Activated CD4-positive, alpha-beta T cell treated with anti-CD3 and anti-CD28 coated beads for 24 hours (primary cell): ENCODE results near the gene FARS2.

Experiments
- DNase-seq, 2 donors: peaks; one replicate each; pipeline ENCODE4 v3.0.0-alpha.2; 2020; ENCODE audit warnings: low read depth in 2 of 2

Gene FARS2

GRCh38 chr6:5726976-5727718 is 465.8 kb downstream of the FARS2 start:
- DNase-seq, result no peak

- no peak for DNase-seq
Measured at GRCh38 chr6:5728351-5729079, 467.2 kb downstream of the FARS2 start.

GRCh38 chr6:5729080-5729434 is 467.7 kb downstream of the FARS2 start:
- no peak for DNase-seq

GRCh38 chr6:5729813-5730517 is 468.7 kb downstream of the FARS2 start:
- no peak for DNase-seq

- no peak for DNase-seq
Measured at GRCh38 chr6:5730585-5731263, 469.4 kb downstream of the FARS2 start.

- DNase-seq, result no peak
Measured at GRCh38 chr6:5731435-5731834, 470.1 kb downstream of the FARS2 start.

- no peak for DNase-seq
Measured at GRCh38 chr6:5732496-5732895, 471.2 kb downstream of the FARS2 start.

- no peak for DNase-seq
Measured at GRCh38 chr6:5736016-5736738, 474.9 kb downstream of the FARS2 start.

GRCh38 chr6:5737460-5737859 is 476.1 kb downstream of the FARS2 start:
- DNase-seq, result no peak

GRCh38 chr6:5738211-5738610 is 476.9 kb downstream of the FARS2 start:
- no peak for DNase-seq

GRCh38 chr6:5744497-5744896 is 483.2 kb downstream of the FARS2 start:
- no peak for DNase-seq

- no peak for DNase-seq
Measured at GRCh38 chr6:5745081-5745480, 483.8 kb downstream of the FARS2 start.

GRCh38 chr6:5746053-5746758 is 484.9 kb downstream of the FARS2 start:
- no peak for DNase-seq

GRCh38 chr6:5746759-5747130 is 485.4 kb downstream of the FARS2 start:
- no peak for DNase-seq

- no peak for DNase-seq
Measured at GRCh38 chr6:5747379-5747778, 486.1 kb downstream of the FARS2 start.

GRCh38 chr6:5749016-5749650 is 487.8 kb downstream of the FARS2 start:
- no peak for DNase-seq

- no peak for DNase-seq
Measured at GRCh38 chr6:5749651-5750215, 488.4 kb downstream of the FARS2 start.

GRCh38 chr6:5751525-5752390 is 490.4 kb downstream of the FARS2 start:
- DNase-seq, result no peak

- DNase-seq, result no peak
Measured at GRCh38 chr6:5752391-5752680, 491.0 kb downstream of the FARS2 start.
